HG03571 (cell line): ENCODE data around the gene PID1.
"Not testable (repeated sequence)": the region's sequence is repeated elsewhere in the genome, so short reads cannot be mapped to it uniquely, and the experiment has no call there.

Experiments
- ATAC-seq: cut with Tn5 transposase; IDR thresholded peaks from one replicate; pipeline ENCODE4 v1.9.1; 2021; ENCODE audit not compliant: unreplicated experiment

PID1 gene

DNA sequence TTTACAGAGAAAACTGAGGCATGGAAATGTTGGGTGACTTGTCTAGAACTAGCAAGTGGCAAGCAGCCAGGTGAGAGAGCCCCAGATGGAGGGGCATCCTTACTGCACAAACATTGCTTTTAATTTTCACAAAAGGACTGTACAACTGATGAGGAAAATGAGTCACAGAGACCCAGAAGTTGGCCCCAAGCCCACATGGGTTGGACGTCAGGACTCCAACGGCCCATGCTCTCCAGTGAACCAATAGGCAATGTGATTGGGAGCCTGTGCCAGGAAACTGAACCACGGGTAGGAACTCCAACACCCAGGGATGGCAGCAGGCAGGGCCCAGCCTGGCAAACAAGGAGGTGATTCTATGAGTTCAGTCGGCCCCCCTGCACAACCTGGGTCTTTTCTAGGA, 50.8 kb downstream of the PID1 start:
- ATAC-seq: no peak

DNA sequence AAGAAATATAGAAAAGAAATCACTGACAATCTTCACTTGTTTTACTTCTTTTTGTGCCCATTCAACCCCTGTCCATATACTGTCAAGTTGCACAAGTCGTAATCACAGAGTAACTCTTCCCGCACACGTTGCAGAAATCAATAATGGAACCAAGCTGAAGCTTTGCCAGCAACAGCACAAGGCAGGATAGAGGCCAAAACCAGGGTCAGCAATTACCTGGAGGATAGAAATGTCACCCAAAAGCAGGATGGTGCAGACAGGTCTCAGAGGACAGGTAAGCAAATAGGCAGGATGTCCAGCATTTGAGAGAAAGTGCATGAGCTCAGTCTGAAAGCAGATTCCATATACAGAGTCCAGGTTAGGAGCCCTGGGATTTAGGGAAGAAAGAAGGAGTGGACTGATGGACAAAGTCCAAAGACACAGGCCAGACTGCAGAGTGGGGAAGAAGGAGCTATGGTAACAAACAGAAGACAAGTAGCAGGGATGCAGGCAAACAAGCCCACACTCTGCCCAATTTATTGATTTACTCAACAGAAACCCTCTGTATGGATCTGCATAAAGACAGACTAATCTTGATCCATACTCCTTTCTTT, 52.7 kb downstream of the PID1 start:
- no peak for ATAC-seq

DNA sequence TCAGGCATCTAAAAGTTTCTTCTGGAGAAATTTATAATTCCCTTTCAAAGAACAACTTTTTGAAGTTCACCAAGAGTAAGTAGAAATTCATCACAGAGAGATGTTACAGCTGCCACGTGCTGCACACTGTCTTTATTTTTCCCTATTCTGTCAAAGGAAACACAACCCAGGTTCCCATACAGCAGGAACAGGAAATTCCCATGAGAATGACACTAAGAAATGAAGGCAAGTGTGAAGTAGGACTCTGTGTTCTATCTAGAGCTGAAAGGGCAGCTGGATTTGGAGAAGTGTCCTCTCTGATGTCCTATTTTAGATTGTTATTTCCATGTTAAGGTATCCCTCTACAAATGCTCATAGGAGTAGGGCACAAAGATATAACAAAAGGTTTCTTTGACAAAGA, 58.8 kb downstream of the PID1 start:
- ATAC-seq: no peak

DNA sequence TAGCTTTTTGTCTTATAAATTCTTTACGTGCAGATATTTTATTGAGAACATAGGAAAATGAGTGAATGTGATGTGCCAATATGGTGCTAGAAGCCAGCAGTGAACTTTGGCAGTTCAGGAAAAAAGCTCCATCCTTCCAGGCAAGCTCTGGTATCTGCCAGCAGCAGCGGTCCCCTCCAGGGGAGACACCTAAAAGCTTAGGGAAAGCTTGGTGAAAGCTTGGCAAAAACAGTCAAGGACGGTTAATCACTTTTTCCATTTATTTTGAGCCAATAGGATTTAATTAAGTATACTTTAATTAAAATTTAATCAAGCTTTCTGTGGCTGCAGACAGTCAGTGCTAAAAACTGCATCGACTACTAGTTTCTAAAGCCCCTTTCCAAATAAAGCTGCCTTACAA, 60.4 kb downstream of the PID1 start:
- ATAC-seq: no peak

DNA sequence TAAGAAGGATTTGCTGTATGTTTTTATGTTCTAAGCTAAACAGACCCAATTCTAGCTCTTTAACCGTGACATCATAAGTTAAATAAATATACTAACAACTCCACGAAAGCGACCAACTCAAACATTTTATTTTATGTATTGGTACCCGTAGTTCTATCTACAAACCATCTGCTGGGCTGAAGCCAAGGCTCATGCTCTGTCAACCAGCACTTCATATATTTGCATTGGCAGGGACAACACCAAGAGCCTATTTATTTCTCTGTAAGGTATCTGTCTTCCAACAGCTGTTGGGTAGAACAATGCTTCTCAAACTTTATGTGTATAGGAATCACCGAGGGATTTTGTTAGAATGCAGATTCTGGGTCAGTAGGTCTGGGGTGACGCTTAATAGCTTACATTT, 64.5 kb downstream of the PID1 start:
- ATAC-seq: no peak

DNA sequence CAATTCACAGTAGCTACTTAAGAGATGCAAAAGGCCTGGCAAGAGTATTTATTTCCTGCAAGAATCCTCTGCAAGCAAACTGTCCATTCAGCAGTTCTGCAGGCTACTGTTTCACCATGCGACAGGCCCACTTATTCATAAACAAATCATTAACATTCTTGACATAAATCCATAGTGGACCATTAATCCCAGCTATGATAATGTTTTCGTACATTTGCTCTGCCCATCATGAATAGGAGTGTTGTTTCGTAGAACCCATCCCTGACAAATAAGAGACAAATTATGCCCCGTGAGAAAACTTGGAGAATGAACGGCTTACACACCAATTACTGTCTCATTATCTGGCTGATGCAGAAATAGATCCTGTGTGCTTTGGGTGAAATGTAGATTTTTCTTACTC, 65.4 kb downstream of the PID1 start:
- ATAC-seq: no peak

DNA sequence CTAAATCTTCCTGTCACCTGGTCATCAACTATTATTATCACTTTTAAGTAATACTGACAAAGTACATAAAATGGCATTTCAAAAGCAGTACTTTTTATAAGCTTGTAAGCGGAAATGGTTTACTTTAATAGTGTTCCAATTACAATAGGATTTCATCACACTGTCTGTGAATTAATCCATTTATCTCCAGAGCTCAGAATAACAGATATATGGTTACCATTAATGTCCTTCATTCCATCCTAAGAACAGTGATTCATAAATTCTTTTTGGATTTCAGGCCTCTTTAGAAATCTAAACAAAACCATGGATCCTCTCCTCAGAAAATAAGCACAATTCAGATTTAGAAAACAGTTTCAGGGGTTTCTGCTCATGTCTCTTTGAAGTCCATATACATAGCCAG, 68.4 kb downstream of the PID1 start:
- no peak for ATAC-seq

DNA sequence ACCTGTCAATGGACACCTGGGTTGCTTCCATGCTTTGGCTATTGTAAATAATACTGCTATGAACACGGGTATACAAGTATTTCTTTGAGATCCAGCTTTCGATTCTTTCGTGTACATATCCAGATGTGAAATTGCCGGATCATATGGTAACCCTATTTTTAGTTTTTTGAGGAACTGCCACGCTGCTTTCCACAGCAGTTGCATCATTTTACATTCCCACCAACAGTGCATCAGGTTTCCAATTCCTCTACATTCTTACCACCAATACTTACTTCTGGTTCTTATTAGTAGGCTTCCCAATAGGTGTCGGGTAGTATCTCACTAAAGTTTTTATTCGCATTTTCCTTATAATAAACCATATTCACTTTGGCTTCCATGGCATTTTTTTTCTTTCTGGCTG, 69.6 kb downstream of the PID1 start:
- ATAC-seq: no peak

DNA sequence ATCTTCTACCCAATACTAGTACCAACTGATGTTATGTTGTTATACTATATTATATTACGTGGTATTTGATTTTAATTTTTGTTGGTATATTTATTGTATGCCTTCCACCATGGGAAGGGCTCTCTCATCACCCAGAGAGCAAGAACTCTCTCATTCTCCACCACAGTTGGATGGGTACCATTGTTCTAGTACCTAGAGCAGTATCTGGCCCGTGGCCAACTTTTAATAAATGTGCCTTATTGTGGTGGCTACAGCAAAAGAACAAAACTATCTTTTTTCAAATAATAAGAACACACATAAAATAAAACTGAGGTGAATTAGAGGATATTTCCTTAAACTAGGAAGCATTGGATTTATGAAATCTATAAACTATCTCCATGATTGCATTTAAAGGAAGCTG, 71.8 kb downstream of the PID1 start:
- ATAC-seq: no peak

DNA sequence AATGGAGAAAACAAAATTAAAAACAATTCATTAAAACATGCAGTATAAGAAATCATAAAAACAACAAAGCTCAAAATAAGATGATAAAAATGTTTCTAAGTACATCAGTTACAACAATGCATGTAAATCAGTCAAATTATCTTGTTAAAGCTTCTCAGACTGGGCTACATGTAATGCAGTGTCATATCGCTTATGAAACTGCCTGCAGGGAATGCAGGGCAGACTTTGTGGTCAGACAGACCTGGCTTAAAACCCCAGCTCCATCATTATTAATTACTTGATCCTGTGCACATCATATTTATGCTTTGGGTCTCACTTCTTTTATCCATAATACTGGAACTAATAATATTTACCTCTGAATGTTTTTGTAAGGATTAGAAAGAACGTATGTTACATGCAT, 74.6 kb downstream of the PID1 start:
- no peak for ATAC-seq

DNA sequence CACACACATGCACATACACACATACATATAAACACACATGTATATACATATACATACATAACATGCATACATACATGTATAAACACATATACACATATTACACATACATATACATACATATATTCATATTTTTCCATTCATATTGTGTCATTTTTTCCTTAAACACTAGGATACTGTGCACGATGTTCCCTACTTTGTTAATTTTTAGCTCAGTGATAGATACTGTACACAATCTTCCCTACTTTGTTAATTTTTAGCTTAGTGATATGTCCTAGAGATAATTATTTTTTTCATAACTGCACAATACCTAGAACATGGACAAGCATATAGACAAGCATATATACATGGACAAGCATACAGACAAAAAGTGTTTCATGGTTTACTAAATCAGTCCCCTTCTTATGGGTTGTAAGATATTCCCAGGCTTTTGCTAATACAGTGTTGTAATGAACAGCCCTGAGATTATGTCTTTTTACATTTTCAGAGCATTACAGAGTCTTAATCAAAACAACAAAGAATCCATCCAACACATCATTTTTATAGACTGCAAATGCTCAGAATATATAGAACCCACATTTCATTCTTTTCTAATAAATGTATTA, 75.6 kb downstream of the PID1 start:
- no peak for ATAC-seq

DNA sequence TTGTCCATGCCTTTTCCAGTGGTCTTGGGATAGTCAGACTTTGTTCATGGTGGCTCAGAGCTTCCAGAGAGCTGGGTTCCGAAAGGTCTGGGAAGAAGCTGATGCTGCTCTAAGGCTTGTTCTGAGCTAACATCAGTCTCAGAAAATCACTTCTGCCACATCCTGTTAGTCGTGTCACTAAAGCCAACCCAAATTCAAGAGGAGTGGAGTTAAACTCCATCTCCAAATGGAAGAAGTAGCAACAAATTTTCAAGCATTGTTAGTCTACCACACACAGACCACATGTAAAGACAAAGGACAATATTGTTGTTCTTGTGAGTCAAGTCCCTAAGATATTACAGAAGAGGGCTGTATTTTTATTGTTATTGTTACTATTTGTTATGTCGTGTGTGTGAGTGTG, 77.8 kb downstream of the PID1 start:
- no peak for ATAC-seq

DNA sequence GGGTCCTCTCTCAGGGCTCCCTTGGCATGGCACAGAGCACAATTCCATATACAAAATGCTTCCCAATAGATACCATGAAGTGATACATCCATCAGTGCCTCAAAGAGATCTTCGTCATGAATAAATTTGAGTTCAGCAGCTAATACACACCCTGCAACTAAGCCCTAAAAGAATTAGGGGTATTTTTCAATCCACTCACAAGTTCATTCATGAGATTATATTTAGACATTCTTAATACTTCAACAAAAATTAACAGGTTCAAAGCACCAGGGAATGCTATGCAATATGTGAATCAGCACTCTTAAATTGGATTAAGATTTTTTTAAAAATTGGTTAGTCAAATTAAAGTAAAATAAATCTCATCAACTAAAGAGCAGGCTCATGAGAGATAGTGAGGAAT, 79.7 kb downstream of the PID1 start:
- no peak for ATAC-seq

DNA sequence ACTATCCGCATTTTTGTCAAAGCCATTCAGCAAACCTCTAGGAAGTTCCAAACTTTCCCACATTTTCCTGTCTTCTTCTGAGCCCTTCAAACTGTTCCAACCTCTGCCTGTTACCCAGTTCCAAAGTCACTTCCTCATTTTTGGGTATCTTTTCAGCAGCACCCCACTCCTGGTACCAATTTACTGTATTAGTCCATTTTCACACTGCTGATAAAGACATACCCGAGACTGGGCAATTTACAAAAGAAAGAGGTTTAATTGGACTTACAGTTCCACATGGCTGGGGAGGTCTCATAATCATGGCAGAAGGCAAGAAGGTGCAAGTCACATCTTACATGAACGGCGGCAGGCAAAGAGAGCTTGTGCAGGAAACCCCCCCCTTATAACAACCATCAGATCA, 84.0 kb downstream of the PID1 start:
- not testable (repeated sequence) for ATAC-seq

DNA sequence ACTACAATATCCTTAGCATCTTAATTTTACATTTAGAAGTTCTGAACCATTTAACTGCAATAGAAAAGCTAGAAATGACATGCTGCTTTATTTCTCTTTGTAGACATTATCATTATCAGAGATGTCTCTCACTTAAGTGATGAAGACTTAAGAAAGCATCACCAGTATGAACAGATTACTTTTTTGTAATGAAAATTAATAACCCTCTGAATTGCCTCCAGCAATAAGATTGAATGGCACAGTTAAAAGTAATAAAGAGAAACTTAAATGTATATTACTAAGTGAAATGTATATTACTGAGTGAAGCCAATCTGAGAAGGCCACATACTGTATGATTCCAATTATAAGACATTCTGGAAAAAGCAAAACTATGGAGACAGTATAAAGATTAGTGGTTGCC, 89.4 kb downstream of the PID1 start:
- ATAC-seq: no peak

DNA sequence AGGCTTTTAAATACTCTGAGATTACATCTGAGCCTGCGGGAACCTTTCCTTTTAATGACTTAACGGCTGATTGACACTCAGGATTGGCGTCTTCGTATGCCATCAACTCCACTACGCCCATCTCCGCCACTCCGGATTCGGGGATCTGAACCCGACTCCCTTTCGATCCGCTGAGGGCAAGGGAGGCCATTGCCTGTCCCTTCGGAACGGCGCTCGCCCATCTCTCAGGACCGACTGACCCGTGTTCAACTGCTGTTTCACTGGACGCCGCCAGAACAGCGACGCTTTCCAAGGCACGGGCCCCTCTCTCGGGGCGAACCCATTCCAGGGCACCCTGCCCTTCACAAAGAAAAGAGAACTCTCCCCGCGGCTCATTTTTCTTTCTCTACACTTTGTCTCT, 90.4 kb downstream of the PID1 start:
- no peak for ATAC-seq

DNA sequence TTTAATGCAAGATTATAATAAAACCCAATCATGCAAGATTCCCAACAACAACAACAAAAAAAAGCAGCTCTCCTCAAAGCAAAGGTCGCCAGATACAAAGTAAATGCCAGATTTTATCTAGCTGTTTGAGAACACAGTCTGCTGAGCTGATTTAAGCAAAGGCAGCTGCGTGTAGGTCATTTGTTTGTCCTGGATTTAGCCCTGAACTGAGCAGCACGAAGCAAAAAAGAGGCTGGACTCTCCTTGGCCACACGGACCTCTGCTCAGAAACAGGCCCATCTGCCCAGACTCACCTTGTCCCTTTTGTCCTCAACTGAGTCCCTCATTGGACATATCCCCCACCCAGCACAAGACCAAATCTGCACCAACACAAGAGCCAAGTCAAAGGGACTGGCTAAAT, 91.5 kb downstream of the PID1 start:
- ATAC-seq: no peak

DNA sequence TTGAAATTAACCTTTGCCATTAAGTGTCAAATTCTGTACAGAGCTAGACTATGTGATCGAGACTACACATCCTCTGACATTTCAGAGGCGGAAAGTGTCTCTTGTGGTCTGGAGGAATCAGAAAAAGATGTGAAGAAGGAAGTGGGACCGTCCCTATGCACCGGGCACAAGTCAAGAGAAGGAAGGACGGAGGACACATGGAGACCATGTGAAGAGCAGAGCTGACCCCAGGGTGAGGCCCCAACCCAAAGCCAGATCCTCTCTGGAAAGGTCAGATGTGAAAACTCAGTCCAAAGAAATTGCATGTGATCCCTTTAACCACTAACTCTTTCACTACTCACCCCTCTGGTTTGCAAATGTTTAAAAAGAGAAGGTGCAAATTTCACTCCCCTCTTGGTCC, 92.4 kb downstream of the PID1 start:
- no peak for ATAC-seq

DNA sequence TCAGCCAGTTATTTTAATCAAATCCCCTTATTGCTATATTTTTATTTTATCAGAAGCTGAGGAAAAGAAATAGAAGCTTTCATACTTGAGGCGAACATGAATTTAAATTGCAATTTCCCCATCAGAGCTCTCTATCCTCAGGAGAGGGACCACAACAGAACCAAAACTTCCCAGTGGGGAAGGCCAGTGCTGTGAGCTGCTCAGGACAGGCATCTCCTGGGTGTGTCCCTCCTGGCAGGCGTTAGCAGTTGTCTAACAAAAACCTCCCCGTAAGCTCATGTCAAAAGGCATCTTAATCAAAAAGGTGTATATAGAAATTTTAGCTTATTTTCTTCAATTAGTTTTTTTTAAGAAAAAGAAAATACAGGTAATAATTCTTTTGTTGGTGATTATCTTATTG, 93.0 kb downstream of the PID1 start:
- no peak for ATAC-seq

DNA sequence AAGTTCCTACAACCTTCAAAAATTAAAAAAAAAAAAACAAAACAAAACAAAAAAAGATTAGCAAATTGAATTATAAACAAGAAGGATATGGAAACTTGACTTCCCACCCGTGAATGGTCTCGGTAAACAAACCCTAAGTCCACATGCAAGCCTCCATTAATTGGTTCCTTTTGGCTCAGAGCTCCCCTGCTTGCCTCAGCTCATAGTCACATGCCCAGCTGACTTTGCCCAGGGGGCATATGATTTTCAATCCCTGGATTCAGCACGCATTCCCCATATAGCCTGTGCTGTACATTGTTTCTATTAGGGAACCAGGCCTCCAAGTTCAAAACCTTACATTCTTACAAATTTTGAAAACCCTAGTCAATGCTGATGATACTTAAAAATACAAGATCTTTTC, 95.0 kb downstream of the PID1 start:
- ATAC-seq: no peak

DNA sequence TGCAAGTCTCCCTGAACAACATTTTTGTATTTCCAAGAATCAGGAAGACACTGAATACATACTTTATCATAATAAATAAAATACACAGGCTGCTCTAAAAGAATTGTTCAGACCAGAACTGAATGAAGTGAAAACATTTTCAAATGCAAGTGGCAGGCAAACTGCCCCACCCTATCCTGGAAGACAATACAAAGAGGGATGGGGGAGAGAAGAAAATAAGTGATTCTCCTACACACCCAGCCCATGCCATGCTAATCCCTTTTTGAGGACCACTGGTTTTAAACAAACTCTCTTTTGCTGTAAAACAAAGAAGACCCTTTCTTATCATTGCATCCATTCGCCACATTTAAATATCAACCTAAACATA, 95.6 kb downstream of the PID1 start:
- ATAC-seq: no peak

DNA sequence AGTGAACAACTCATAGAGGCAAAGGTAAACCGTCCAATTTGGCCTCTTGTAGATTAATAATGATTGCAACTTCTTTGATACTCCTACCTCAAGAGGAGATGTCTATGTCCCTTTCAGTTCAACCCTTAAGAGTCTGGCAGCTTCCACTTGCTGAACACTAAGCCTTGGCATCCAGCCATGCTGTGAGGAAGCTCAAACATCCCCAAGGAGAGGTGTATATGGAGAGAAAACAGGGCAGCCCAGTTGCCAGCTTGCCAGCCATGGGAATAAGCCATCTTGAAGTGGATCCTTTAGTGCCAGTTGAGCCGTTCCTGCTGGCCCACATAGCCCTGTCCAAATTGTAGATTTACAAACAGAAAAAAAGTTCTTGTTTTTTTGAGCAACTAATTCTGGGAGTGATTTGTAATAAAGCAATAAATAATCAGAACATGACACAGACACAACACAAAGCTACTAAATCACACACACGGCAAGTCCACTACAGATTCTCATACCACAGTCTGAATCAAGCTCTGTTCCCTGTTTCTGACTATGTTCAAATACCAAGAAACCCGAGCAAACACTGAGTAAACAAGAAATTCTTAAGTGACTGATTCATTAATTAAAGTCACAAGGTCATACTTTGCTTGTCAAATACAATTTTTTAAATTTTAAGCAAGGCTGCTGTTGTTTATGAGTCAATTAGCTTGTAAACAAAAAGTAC, 96.1 kb downstream of the PID1 start:
- no peak for ATAC-seq

DNA sequence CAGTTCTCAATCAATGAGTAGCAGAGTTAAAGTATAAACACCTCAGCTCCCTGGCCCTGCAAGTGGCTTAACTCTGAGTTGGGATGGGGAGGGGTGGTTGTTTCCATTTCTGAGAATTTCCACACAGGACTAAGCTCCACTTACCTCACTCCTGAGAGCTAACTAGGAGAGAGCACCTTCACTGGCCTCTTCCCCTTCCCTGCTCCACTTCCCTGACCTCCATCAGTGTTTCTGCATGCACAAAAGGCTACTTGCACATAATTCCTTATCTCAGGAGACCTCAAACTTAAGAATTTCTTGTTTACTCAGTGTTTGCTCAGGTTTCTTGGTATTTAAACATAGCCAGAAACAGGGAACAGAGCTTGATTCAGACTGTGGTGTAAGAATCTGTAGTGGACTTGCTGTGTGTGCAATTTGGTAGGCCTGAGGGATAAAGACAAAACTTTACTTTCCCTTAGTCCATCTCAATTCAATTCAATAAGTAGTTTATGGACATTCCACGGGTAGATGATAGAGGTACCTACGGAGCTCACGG, 97.2 kb downstream of the PID1 start:
- no peak for ATAC-seq
